Panc1 (cell line): Measurements from ENCODE around the gene RPS3.

Experiments used
- CTCF ChIP-seq: fragments of 450-650 bp; IDR thresholded peaks from 2 replicates; pipeline ENCODE4 v1.5.1; 2017; ENCODE audit warnings: mild to moderate bottlenecking
- POLR2AphosphoS5 ChIP-seq: IDR thresholded peaks from 2 replicates; pipeline ENCODE4 v1.6.1; 2012; ENCODE audit warnings: mild to moderate bottlenecking, low read depth, low read length, moderate library complexity
- REST ChIP-seq, 2 experiments: IDR thresholded peaks; 2 replicates each; pipeline ENCODE4 v1.6.1; 2011 to 2012; ENCODE audit warnings: low read depth in 2 of 2, control low read depth in 1 of 2, low read length in 1 of 2, mild to moderate bottlenecking in 1 of 2, moderate library complexity in 1 of 2; ENCODE audit not compliant: insufficient read depth in 1 of 2
- SIN3A ChIP-seq: IDR thresholded peaks from 2 replicates; pipeline ENCODE4 v1.6.1; 2012; ENCODE audit warnings: low read depth, mild to moderate bottlenecking, low read length, moderate library complexity, borderline replicate concordance; ENCODE audit not compliant: insufficient read depth
- TCF7L2 ChIP-seq: IDR thresholded peaks from 2 replicates; pipeline ENCODE4 v1.6.1; 2011; ENCODE audit warnings: mild to moderate bottlenecking, low read depth, low read length, inconsistent platforms

GRCh38 chr11:75389925-75390324 lies 9.4 kb upstream of the RPS3 start:
- TF ChIP-seq SIN3A (no peak), CTCF (no peak), POLR2AphosphoS5 (no peak), TCF7L2 (no peak), REST (IDR thresholded peaks at IDR 0.05; ENCODE audit: insufficient read depth in 1 of 2, low read depth in 2 of 2, low read length in 1 of 2) (no peak)
